Measurements from ENCODE around the gene MRGPRG. TPM values are rescaled to one million over a fixed set of nuclear protein-coding genes. Genes with fewer than 3 reads are reported as not detected.

MRGPRG gene
- total and polyA plus RNA-seq, 2 of the 8 experiments (the other 6 are each of a cell fraction or from before 2014, with no cell fraction given), result not detected

DNA sequence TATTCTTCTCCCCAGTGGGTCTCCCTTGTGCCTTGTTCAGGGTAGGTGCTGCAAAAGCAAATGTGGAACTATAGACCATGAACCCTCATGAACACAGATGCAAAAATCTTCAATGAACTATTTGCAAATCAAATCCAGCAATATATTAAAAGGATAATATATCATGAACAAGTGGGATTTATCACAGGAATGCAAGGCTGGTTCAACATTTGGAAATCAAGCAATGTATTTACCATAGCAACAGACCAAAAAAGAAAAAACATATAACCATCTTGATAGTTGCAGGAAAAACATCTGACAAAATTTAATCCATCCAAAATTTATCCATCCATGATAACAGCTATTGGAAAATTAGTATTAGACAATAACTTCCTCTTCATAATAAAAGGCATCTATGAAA lies 42.1 kb downstream of the MRGPRG start:
- Histone ChIP-seq H3K79me1 (ENCODE audit: low read depth, low read length) (no peaks in the 10 kb centered on the region), H3K23me2 (ENCODE audit: low read depth, low read length) (peaks cover 12% of the 10 kb centered on the region; the same call in 1 of the 2 replicates), H2AK5ac (ENCODE audit: low read depth, low read length) (no peak overlapping the region), H3K4me2 (ENCODE audit: insufficient read depth in 1 of 2, low read depth in 2 of 2, low read length in 2 of 2) (no peak overlapping the region), H2BK15ac (ENCODE audit: low read length) (no peak overlapping the region), H3K9ac (replicated peaks in 1 of 4; ENCODE audit: extremely low read depth in 1 of 4, low read depth in 3 of 4, low read length in 3 of 4) (no peak overlapping the region), H3K27ac (ENCODE audit: low read depth, low read length) (no peak overlapping the region), H3K79me2 (ENCODE audit: control insufficient read depth in 1 of 2, insufficient read depth in 2 of 2, low read length in 2 of 2) (no peaks in the 10 kb centered on the region), H4K5ac (ENCODE audit: insufficient read length, low read depth, low read length) (no peak overlapping the region), H3K56ac (replicated peaks; ENCODE audit: insufficient read length, low read depth, low read length) (no peak overlapping the region), H3K18ac (ENCODE audit: extremely low read depth, low read length) (no peak overlapping the region), H3K23ac (ENCODE audit: insufficient read length) (no peak overlapping the region), H4K20me1 (replicated peaks in 1 of 2; ENCODE audit: control insufficient read depth in 1 of 2, insufficient read depth in 2 of 2, low read length in 2 of 2) (peaks cover 0 to 6% of the 10 kb centered on the region in 2 experiments), H3K4me3 (ENCODE audit: extremely low read depth in 1 of 4, insufficient read depth in 2 of 4, low read depth in 3 of 4, low read length in 4 of 4) (no peak overlapping the region), H3K36me3 (ENCODE audit: control insufficient read depth in 2 of 4, insufficient read depth in 4 of 4, low read length in 3 of 4) (no peaks in the 10 kb centered on the region; a peak in 1 of 8 replicates), H3K4ac (replicated peaks; ENCODE audit: insufficient read length, low read depth, low read length) (no peak overlapping the region), H3K14ac (ENCODE audit: insufficient read length) (no peak overlapping the region), H3K27me3 (replicated peaks in 1 of 4; ENCODE audit: control insufficient read depth in 3 of 4, extremely low read depth in 1 of 4, insufficient read depth in 3 of 4, low read length in 3 of 4) (no peaks in the 10 kb centered on the region; a peak in 1 of 7 replicates), H2BK12ac (ENCODE audit: low read depth, low read length) (no peak overlapping the region), H2AFZ (ENCODE audit: low read length) (no peak overlapping the region), H3K4me1 (replicated peaks in 1 of 4; ENCODE audit: control insufficient read depth in 3 of 4, insufficient read depth in 4 of 4, low read length in 3 of 4) (no peaks in the 10 kb centered on the region), H3K9me3 (ENCODE audit: insufficient read depth in 2 of 2, low read depth in 1 of 2, low read length in 1 of 2) (0 out of 4 replicates have a peak, but pooled peaks cover 0 to 4% of the 10 kb centered on the region in 2 experiments), H2BK20ac (ENCODE audit: low read length) (no peak overlapping the region), H4K8ac (ENCODE audit: extremely low read depth, insufficient read depth, low read length) (no peak overlapping the region), H4K91ac (replicated peaks; ENCODE audit: insufficient read length, low read length) (no peak overlapping the region), H2BK120ac (replicated peaks; ENCODE audit: low read depth, low read length) (no peak overlapping the region), H2BK5ac (ENCODE audit: low read depth, low read length) (no peak overlapping the region)
- DNase-seq (ENCODE audit: low read depth in 1 of 2, low spot score in 2 of 2), result no peak
- FAIRE-seq, result no peak
- POLR2A ChIA-PET (ENCODE audit: partially characterized antibody), result no interaction called here
- CTCF ChIA-PET (ENCODE audit: partially characterized antibody), result interaction anchor here (0.8 to 1.9 kb wide), 3 partner anchors 14 to 180 kb away, joined by 3 to 8 read pairs (median 3); no protein-coding TSS in a partner anchor
- no peak for TF ChIP-seq TAF7 (optimal IDR thresholded peaks at IDR 0.05; ENCODE audit: borderline replicate concordance, low read depth, low read length)
